Measurements from ENCODE around the gene DLGAP1.

GRCh38 chr18:3554091-3554601 is 901.0 kb downstream of the DLGAP1 start:
- TF ChIP-seq CTCF (IDR thresholded peaks at IDR 0.05): no peak
- TF ChIP-seq POLR2A (IDR thresholded peaks at IDR 0.05): no peak
- TF ChIP-seq POLR2AphosphoS5 (IDR thresholded peaks at IDR 0.05): no peak

All from breast epithelium (tissue), 3 donors.